ENCODE results near the gene OR6B3.

- TF ChIP-seq CTCF (IDR thresholded peaks at IDR 0.05; ENCODE audit: insufficient read depth, low read length, poor library complexity, severe bottlenecking) = no peak
- TF ChIP-seq EZH2phosphoT487 (conservative IDR thresholded peaks at IDR 0.05; ENCODE audit: low read length) = no peak
Measured at GRCh38 chr2:240042740-240043139, 10.6 kb downstream of the OR6B3 start.

Data from SU-DHL-6 (cell line).